Lower leg skin (tissue), 4 donors: ENCODE measurements around the gene NDUFB6. TPM values are rescaled to one million over a fixed set of nuclear protein-coding genes. Genes with fewer than 3 reads are reported as not detected.

Experiments
- DNase-seq, 2 donors: peaks; one replicate each; pipeline ENCODE4 v3.0.0-alpha.2; 2019; ENCODE audit warnings: low spot score in 2 of 2
- H3K4me3 ChIP-seq: fragments of 200-600 bp; sonication (generic); 2 replicates; pipeline ENCODE4 v1.5.1; 2017; ENCODE audit warnings: mild to moderate bottlenecking, low read depth; ENCODE audit not compliant: poor library complexity, severe bottlenecking
- CTCF ChIP-seq, 3 donors: fragments of 450-650 bp; IDR thresholded peaks; one replicate each; pipeline ENCODE4 v1.5.1; 2016; ENCODE audit warnings: antibody characterized with exemption in 3 of 3, mild to moderate bottlenecking in 3 of 3, moderate library complexity in 2 of 3
- POLR2A ChIP-seq, 2 donors: fragments of 450-650 bp; IDR thresholded peaks; one replicate each; pipeline ENCODE4 v1.6.1; 2016 to 2017; ENCODE audit warnings: antibody characterized with exemption in 2 of 2, mild to moderate bottlenecking in 1 of 2, moderate library complexity in 1 of 2
- WGBS, 2 donors: methylation state at CpG; one replicate each; pipeline ENCODE4 v1.1.5; 2018; 5-methylcytosine and 5-hydroxymethylcytosine counted together
- intact Hi-C: fragments of 100-400 bp; cut with DNase I; formaldehyde crosslinking; loops from one replicate; pipeline ENCODE4 v1.15.0; 2023; ENCODE audit warnings: low total_unique reads
- total RNA-seq, 4 donors: library from RNA; depleted of rRNA; stranded (reverse); fragments of >200 nt; gene quantifications; one replicate each; pipeline ENCODE4 v1.1.0, GENCODE V29; 2016

Gene NDUFB6
- total RNA-seq, 4 donors from 2014 or later = 24.5 to 34.5 (median 26.4) TPM

GRCh38 chr9:32508728-32509127 is 64.2 kb downstream of the NDUFB6 start:
- WGBS, 2 donors = 100% methylated on average over 1 of the region's 1 CpG
- TF ChIP-seq CTCF (IDR thresholded peaks at IDR 0.05) (no peak), POLR2A (IDR thresholded peaks at IDR 0.05) (no peak)
- H3K4me3 ChIP-seq = no peak overlapping the region
- DNase-seq = no peak
- intact Hi-C loops = no loop called here

- no peak overlapping the region for H3K4me3 ChIP-seq
- intact Hi-C loops = no loop called here
- TF ChIP-seq POLR2A (IDR thresholded peaks at IDR 0.05) (no peak), CTCF (IDR thresholded peaks at IDR 0.05) (no peak)
- DNase-seq = no peak
- 90 to 92% methylated on average over 3 of the region's 3 CpGs for WGBS, 2 donors
Observed at GRCh38 chr9:32503008-32503407, 70.0 kb downstream of the NDUFB6 start.

Other genes with a start within 250 kb of the NDUFB6 start
- 10 to 100 TPM in 3 of 4 donors, 1 to 10 TPM in 1; 9.7 to 23.7 (median 15.5) TPM for gene ACO1, start 188.5 kb downstream of the NDUFB6 start, total RNA-seq
- gene RIGI, start 47.0 kb downstream of the NDUFB6 start, total RNA-seq = 10 to 100 TPM in 1 of 4 donors, 1 to 10 TPM in 3; 5.0 to 12.0 (median 7.1) TPM
- gene SMIM27, start 20.8 kb downstream of the NDUFB6 start, total RNA-seq = 1 to 10 TPM; 4.2 to 9.5 (median 7.0) TPM
- gene TOPORS, start 20.6 kb downstream of the NDUFB6 start, total RNA-seq = 10 to 100 TPM; 18.1 to 21.5 (median 18.3) TPM
- not detected for gene TAF1L, start 62.5 kb upstream of the NDUFB6 start, total RNA-seq
- gene TMEM215, start 210.4 kb upstream of the NDUFB6 start, total RNA-seq = not detected